GM23338 (cell line): ENCODE results near the gene BOLA3. TPM values are rescaled to one million over a fixed set of nuclear protein-coding genes. Genes with fewer than 3 reads are reported as not detected.

Experiments
- ATAC-seq: fragments of 200-7000 bp; cut with Tn5 transposase; 3 replicates; pipeline ENCODE4 v1.9.1; 2020
- DNase-seq: peaks from one replicate; pipeline ENCODE4 v3.0.0-alpha.2; 2015; ENCODE audit warnings: low spot score
- H2AFZ ChIP-seq: fragments of 200-600 bp; sonication (generic); 2 replicates; pipeline ENCODE4 v1.8.0; 2016; ENCODE audit warnings: antibody characterized with exemption, mild to moderate bottlenecking, moderate library complexity
- H3F3A ChIP-seq: fragments of 200-600 bp; sonication (generic); replicated peaks from 2 replicates; pipeline ENCODE4 v1.8.0; 2017; ENCODE audit warnings: antibody characterized with exemption, mixed run types, low read depth
- H3K27ac ChIP-seq: fragments of 200-600 bp; sonication (generic); 2 replicates; pipeline ENCODE4 v1.6.1; 2016; ENCODE audit warnings: low read depth
- H3K27me3 ChIP-seq: fragments of 200-600 bp; sonication (generic); 2 replicates; pipeline ENCODE4 v1.8.0; 2016; ENCODE audit warnings: mild to moderate bottlenecking, mixed run types, moderate library complexity; ENCODE audit not compliant: insufficient read depth
- H3K36me3 ChIP-seq: fragments of 200-600 bp; sonication (generic); 2 replicates; pipeline ENCODE4 v1.8.0; 2016; ENCODE audit warnings: mild to moderate bottlenecking; ENCODE audit not compliant: insufficient read depth
- H3K4me1 ChIP-seq: fragments of 200-600 bp; sonication (generic); 2 replicates; pipeline ENCODE4 v1.8.0; 2016; ENCODE audit warnings: mild to moderate bottlenecking, moderate library complexity; ENCODE audit not compliant: insufficient read depth
- H3K4me2 ChIP-seq: fragments of 200-600 bp; sonication (generic); 2 replicates; pipeline ENCODE4 v1.7.1; 2017; ENCODE audit warnings: mixed run types
- H3K4me3 ChIP-seq: fragments of 200-600 bp; sonication (generic); 2 replicates; pipeline ENCODE4 v1.6.1; 2016; ENCODE audit warnings: mixed run types
- H3K79me2 ChIP-seq: fragments of 200-600 bp; sonication (generic); replicated peaks from 2 replicates; pipeline ENCODE4 v1.8.0; 2017; ENCODE audit warnings: mild to moderate bottlenecking; ENCODE audit not compliant: insufficient read depth
- H3K9me2 ChIP-seq: fragments of 200-600 bp; sonication (generic); 2 replicates; pipeline ENCODE4 v1.8.0; 2017; ENCODE audit not compliant: insufficient read depth
- H4K20me1 ChIP-seq: fragments of 200-600 bp; sonication (generic); replicated peaks from 2 replicates; pipeline ENCODE4 v1.8.0; 2017; ENCODE audit warnings: mild to moderate bottlenecking; ENCODE audit not compliant: insufficient read depth
- H3K27ac Mint-ChIP-seq: 2 replicates; pipeline ENCODE4 v1.8.0; 2020; ENCODE audit warnings: inconsistent platforms, mild to moderate bottlenecking, moderate library complexity, mixed read lengths
- H3K27me3 Mint-ChIP-seq: 3 replicates; pipeline ENCODE4 v1.8.0; 2022; ENCODE audit warnings: low read depth, mild to moderate bottlenecking, moderate library complexity, mixed read lengths, inconsistent platforms; ENCODE audit not compliant: insufficient read depth, poor library complexity
- H3K36me3 Mint-ChIP-seq: 3 replicates; pipeline ENCODE4 v1.8.0; 2021; ENCODE audit warnings: low read depth, mild to moderate bottlenecking, inconsistent platforms, moderate library complexity, mixed read lengths
- H3K4me1 Mint-ChIP-seq: 3 replicates; pipeline ENCODE4 v1.8.0; 2020; ENCODE audit warnings: mild to moderate bottlenecking, inconsistent platforms, mixed read lengths
- H3K4me3 Mint-ChIP-seq: 3 replicates; pipeline ENCODE4 v1.8.0; 2021; ENCODE audit warnings: moderate library complexity, mild to moderate bottlenecking, inconsistent platforms, mixed read lengths
- H3K9me3 Mint-ChIP-seq: 3 replicates; pipeline ENCODE4 v1.8.0; 2020; ENCODE audit warnings: moderate library complexity, mild to moderate bottlenecking, inconsistent platforms, mixed read lengths
- CREB1 ChIP-seq: fragments of 250-450 bp; sonication (Bioruptor Pico); IDR thresholded peaks from 2 replicates; pipeline ENCODE4 v1.5.0; 2020; ENCODE audit warnings: low read depth, mild to moderate bottlenecking, moderate library complexity
- CTCF ChIP-seq, 2 experiments: fragments of 200-600 bp in 1 of 2; sonication (generic) in 1 of 2; conservative IDR thresholded peaks; 2 replicates each; pipeline versions ENCODE4 v1.5.1 to v1.6.1; 2016 to 2017; ENCODE audit warnings: antibody characterized with exemption in 2 of 2, low read depth in 2 of 2, mild to moderate bottlenecking in 2 of 2, moderate library complexity in 1 of 2
- ETS1 ChIP-seq: IDR thresholded peaks from 2 replicates; pipeline ENCODE4 v1.6.1; 2016; ENCODE audit warnings: antibody characterized with exemption
- EZH2 ChIP-seq: fragments of 200-600 bp; sonication (generic); IDR thresholded peaks from one replicate; pipeline ENCODE4 v1.8.0; 2017; ENCODE audit warnings: antibody characterized with exemption, mild to moderate bottlenecking, low read depth; ENCODE audit not compliant: unreplicated experiment
- EZH2phosphoT487 ChIP-seq: fragments of 200-600 bp; sonication (generic); IDR thresholded peaks from one replicate; pipeline ENCODE4 v1.8.1; 2018; ENCODE audit warnings: antibody characterized with exemption; ENCODE audit not compliant: unreplicated experiment
- POLR2AphosphoS5 ChIP-seq: IDR thresholded peaks from 2 replicates; pipeline ENCODE4 v1.6.1; 2016; ENCODE audit warnings: antibody characterized with exemption, low read depth
- REST ChIP-seq: IDR thresholded peaks from one replicate; pipeline ENCODE4 v1.6.1; 2018; ENCODE audit warnings: antibody characterized with exemption; ENCODE audit not compliant: unreplicated experiment
- STAT1 ChIP-seq: IDR thresholded peaks from one replicate; pipeline ENCODE4 v1.6.1; 2016; ENCODE audit warnings: antibody characterized with exemption; ENCODE audit not compliant: unreplicated experiment
- ZNF462 ChIP-seq: fragments of 250-450 bp; sonication (Bioruptor Pico); IDR thresholded peaks from 2 replicates; pipeline ENCODE4 v1.5.0; 2020; ENCODE audit warnings: mild to moderate bottlenecking, moderate library complexity
- polyA plus RNA-seq: library from polyadenylated mRNA; unstranded; fragments of >200 nt; fragmentation: Nextera tagmentation; extraction: Ambion mirVana; gene quantifications from 2 replicates; pipeline ENCODE4 v1.2.1, GENCODE V29; 2016
- total RNA-seq: library from RNA; depleted of rRNA; stranded (reverse); fragments of >200 nt; shearing (Covaris generic); gene quantifications from 2 replicates; pipeline ENCODE4 v1.2.3, GENCODE V29; 2014

Gene BOLA3
- total and polyA plus RNA-seq, 2 experiments from 2014 or later, result 89.8 to 233 TPM

GRCh38 chr2:74097574-74097973 lies 50.1 kb downstream of the BOLA3 start:
- no peaks in the 10 kb centered on the region for H3K27me3 ChIP-seq
- H3K4me3 ChIP-seq, result no peak overlapping the region
- H2AFZ ChIP-seq, result no peak overlapping the region
- no peaks in the 10 kb centered on the region for H3K4me1 ChIP-seq
- no peaks in the 10 kb centered on the region for H3K9me2 ChIP-seq
- H3K27ac ChIP-seq, result no peak overlapping the region
- no peak overlapping the region for H3K4me2 ChIP-seq
- H4K20me1 ChIP-seq, result no peaks in the 10 kb centered on the region; the same call in none of the 2 replicates
- ATAC-seq (no peak), DNase-seq (no peak)
- H3K27ac Mint-ChIP-seq, result no peak overlapping the region
- no peaks in the 10 kb centered on the region for H3K9me3 Mint-ChIP-seq
- H3K36me3 Mint-ChIP-seq, result peaks cover 42% of the 10 kb centered on the region
- no peaks in the 10 kb centered on the region; the same call in 1 of the 2 replicates for H3K36me3 ChIP-seq
- H3F3A ChIP-seq, result no peaks in the 10 kb centered on the region
- no peak for TF ChIP-seq POLR2AphosphoS5
- TF ChIP-seq EZH2, result no peak
- H3K4me1 Mint-ChIP-seq, result peaks cover 8% of the 10 kb centered on the region
- no peak overlapping the region for H3K4me3 Mint-ChIP-seq
- no peaks in the 10 kb centered on the region for H3K79me2 ChIP-seq
- H3K27me3 Mint-ChIP-seq, result peaks cover 8% of the 10 kb centered on the region

- H3K27ac ChIP-seq, result no peak overlapping the region
- Mint-ChIP-seq H3K27me3 (peaks cover 9% of the 10 kb centered on the region), H3K27ac (no peak overlapping the region), H3K36me3 (peaks cover 45% of the 10 kb centered on the region), H3K4me1 (peaks cover 8% of the 10 kb centered on the region), H3K9me3 (no peaks in the 10 kb centered on the region), H3K4me3 (no peak overlapping the region)
- DNase-seq (no peak), ATAC-seq (no peak)
- H3F3A ChIP-seq, result no peaks in the 10 kb centered on the region
- no peaks in the 10 kb centered on the region for H3K27me3 ChIP-seq
- no peaks in the 10 kb centered on the region; the same call in none of the 2 replicates for H4K20me1 ChIP-seq
- no peaks in the 10 kb centered on the region for H3K79me2 ChIP-seq
- no peak overlapping the region for H3K4me3 ChIP-seq
- H3K9me2 ChIP-seq, result no peaks in the 10 kb centered on the region
- no peaks in the 10 kb centered on the region; the same call in 1 of the 2 replicates for H3K36me3 ChIP-seq
- no peak overlapping the region for H3K4me2 ChIP-seq
- H3K4me1 ChIP-seq, result no peaks in the 10 kb centered on the region
- no peak overlapping the region for H2AFZ ChIP-seq
- TF ChIP-seq REST, result no peak
- TF ChIP-seq ZNF462, result no peak
- no peak for TF ChIP-seq ETS1
- TF ChIP-seq EZH2, result no peak
- no peak for TF ChIP-seq CTCF (conservative IDR thresholded peaks at IDR 0.05; ENCODE audit: low read depth in 2 of 2)
- TF ChIP-seq CREB1, result no peak
- TF ChIP-seq STAT1, result no peak
- no peak for TF ChIP-seq EZH2phosphoT487
Observed at GRCh38 chr2:74096052-74096451, 51.7 kb downstream of the BOLA3 start.
